ENCODE measurements around the gene GPR137. TPM values are rescaled to one million over a fixed set of nuclear protein-coding genes. Genes with fewer than 3 reads are reported as not detected.

The GPR137 gene
- total RNA-seq, 1 donor from 2014 or later: 52.5 TPM

DNA sequence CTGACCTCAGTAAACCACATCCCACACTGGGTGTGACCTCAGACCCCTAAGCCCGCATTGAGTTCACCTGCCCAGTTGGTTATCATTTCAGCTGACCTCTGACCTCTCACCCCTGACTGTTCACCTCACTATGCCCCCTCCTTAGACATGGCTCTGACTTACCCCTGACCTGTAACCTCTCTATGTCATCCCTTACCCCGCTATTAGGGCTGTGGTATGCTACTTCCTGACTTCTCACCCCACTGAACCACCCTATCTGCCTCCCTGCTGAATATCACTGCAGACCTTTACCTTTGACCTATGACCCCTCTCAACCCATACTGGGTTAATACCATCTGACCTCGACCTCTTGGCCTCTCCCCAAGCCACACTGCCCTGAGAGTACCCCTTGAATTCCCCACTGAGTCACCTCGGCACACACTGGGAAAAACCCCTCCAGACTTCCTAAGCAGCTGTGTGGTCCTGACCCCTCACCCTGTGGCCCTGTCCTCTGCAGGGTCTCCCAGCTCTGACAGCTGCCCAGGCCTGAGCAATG lies 26.0 kb upstream of the GPR137 start:
- DNase-seq: no peak
- no peaks in the 10 kb centered on the region for H3K36me3 Mint-ChIP-seq (ENCODE audit: unreplicated experiment)
- TF ChIP-seq, protein P1, sequence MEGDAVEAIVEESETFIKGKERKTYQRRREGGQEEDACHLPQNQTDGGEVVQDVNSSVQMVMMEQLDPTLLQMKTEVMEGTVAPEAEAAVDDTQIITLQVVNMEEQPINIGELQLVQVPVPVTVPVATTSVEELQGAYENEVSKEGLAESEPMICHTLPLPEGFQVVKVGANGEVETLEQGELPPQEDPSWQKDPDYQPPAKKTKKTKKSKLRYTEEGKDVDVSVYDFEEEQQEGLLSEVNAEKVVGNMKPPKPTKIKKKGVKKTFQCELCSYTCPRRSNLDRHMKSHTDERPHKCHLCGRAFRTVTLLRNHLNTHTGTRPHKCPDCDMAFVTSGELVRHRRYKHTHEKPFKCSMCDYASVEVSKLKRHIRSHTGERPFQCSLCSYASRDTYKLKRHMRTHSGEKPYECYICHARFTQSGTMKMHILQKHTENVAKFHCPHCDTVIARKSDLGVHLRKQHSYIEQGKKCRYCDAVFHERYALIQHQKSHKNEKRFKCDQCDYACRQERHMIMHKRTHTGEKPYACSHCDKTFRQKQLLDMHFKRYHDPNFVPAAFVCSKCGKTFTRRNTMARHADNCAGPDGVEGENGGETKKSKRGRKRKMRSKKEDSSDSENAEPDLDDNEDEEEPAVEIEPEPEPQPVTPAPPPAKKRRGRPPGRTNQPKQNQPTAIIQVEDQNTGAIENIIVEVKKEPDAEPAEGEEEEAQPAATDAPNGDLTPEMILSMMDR (IDR thresholded peaks at IDR 0.05; ENCODE audit: partially characterized antibody, unreplicated experiment): no peak

DNA sequence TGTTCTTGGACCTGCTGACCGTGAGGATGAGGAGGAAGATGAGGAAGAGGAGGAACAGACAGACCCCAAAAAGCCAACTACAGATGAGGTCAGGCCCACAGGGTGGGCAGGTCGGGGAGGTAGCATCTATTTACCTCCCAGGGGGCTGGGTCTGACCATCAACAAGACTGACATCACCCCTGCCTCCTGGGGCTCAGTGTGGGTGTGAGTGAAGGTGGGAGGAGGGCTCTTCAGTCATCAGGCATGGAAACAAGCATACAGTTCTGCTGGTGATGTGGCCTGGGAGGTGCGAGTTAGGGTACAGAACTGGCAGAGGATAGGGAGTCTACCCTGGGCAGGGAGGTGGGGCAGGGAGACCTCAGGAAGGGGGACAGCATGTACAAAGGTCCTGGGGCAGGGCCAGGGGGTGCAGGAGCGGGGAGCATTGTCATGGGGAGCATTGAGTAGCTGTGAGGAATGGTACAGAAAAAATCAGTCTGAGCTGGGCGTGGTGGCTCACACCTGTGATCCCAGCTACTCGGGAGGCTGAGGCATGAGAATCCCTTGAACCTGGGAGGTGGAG lies 25.4 kb upstream of the GPR137 start:
- Mint-ChIP-seq H3K27ac (ENCODE audit: unreplicated experiment) (no peak overlapping the region), H3K27me3 (ENCODE audit: unreplicated experiment) (peaks cover 15% of the 10 kb centered on the region), H3K4me3 (ENCODE audit: unreplicated experiment) (no peak overlapping the region), H3K9me3 (ENCODE audit: unreplicated experiment) (peaks cover 6% of the 10 kb centered on the region), H3K4me1 (ENCODE audit: low read depth, unreplicated experiment) (no peaks in the 10 kb centered on the region), H3K36me3 (ENCODE audit: unreplicated experiment) (no peaks in the 10 kb centered on the region)
- DNase-seq: no peak
- TF ChIP-seq, protein P1 (IDR thresholded peaks at IDR 0.05; ENCODE audit: partially characterized antibody, unreplicated experiment): no peak

More for the DNA sequence above, 26.0 kb upstream of the GPR137 start:
- Mint-ChIP-seq H3K27ac (ENCODE audit: unreplicated experiment) (no peak overlapping the region), H3K4me3 (ENCODE audit: unreplicated experiment) (no peak overlapping the region), H3K9me3 (ENCODE audit: unreplicated experiment) (peaks cover 6% of the 10 kb centered on the region), H3K27me3 (ENCODE audit: unreplicated experiment) (peaks cover 16% of the 10 kb centered on the region), H3K4me1 (ENCODE audit: low read depth, unreplicated experiment) (no peaks in the 10 kb centered on the region)

DNA sequence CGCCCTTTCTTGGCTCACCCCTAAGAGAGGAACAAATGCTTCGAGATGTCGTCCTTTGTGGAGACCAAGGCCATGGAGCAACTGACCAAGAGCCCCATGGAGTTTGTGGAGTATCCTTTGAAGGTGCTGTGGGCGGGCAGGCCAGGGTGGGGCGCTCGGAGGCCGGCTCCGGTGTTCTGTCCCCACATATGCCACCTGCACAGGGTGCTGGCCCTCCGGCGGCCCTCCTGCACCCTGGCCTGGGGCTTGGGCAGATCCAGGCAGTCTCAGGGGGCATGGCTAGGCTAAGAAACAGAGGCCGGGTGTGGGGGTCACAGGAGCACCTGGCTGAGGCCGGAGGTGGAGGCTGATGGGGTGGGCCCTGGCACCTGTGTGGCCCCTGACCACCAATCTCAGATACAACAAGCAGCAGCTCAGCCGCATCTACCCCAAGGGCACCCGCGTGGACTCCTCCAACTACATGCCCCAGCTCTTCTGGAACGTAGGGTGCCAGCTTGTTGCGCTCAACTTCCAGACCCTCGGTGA lies 24.0 kb upstream of the GPR137 start:
- no peak overlapping the region for H3K4me3 Mint-ChIP-seq (ENCODE audit: unreplicated experiment)
- H3K4me1 Mint-ChIP-seq (ENCODE audit: low read depth, unreplicated experiment): no peaks in the 10 kb centered on the region
- H3K27ac Mint-ChIP-seq (ENCODE audit: unreplicated experiment): no peak overlapping the region
- no peaks in the 10 kb centered on the region for H3K36me3 Mint-ChIP-seq (ENCODE audit: unreplicated experiment)
- peaks cover 13% of the 10 kb centered on the region for H3K27me3 Mint-ChIP-seq (ENCODE audit: unreplicated experiment)
- peaks cover 6% of the 10 kb centered on the region for H3K9me3 Mint-ChIP-seq (ENCODE audit: unreplicated experiment)
- TF ChIP-seq, protein P1 (IDR thresholded peaks at IDR 0.05; ENCODE audit: partially characterized antibody, unreplicated experiment): no peak
- DNase-seq: no peak

DNA sequence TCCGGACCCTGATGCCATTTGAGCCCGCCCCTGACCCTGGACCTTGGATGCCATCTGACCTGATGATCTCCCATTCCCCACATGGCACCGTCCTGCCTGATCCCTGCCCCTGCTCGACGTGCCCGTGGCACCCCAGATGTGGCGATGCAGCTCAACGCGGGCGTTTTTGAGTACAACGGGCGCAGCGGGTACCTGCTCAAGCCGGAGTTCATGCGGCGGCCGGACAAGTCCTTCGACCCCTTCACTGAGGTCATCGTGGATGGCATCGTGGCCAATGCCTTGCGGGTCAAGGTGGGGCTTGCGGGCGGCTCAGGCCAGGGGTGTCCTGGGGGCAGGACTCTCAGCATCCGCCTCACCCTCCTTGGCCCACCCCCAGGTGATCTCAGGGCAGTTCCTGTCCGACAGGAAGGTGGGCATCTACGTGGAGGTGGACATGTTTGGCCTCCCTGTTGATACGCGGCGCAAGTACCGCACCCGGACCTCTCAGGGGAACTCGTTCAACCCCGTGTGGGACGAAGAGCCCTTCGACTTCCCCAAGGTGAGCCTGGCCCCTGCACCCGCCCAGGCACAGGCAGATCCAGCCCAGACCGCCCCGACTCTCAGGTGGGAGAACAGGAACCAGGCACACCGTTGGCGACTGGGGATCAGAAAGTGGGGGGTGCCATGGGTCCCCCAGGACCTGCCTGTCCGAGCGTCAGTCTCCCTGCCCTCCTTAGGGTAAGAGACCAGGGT lies 23.2 kb upstream of the GPR137 start:
- Mint-ChIP-seq H3K27me3 (ENCODE audit: unreplicated experiment) (peaks cover 13% of the 10 kb centered on the region), H3K36me3 (ENCODE audit: unreplicated experiment) (no peaks in the 10 kb centered on the region), H3K4me1 (ENCODE audit: low read depth, unreplicated experiment) (no peaks in the 10 kb centered on the region), H3K9me3 (ENCODE audit: unreplicated experiment) (peaks cover 6% of the 10 kb centered on the region), H3K27ac (ENCODE audit: unreplicated experiment) (no peak overlapping the region), H3K4me3 (ENCODE audit: unreplicated experiment) (no peak overlapping the region)
- DNase-seq: no peak
- TF ChIP-seq, protein P1 (IDR thresholded peaks at IDR 0.05; ENCODE audit: partially characterized antibody, unreplicated experiment): no peak

Measured in glutamatergic neuron (in vitro differentiated cells).